Measurements from ENCODE around the gene MKRN1.

DNA sequence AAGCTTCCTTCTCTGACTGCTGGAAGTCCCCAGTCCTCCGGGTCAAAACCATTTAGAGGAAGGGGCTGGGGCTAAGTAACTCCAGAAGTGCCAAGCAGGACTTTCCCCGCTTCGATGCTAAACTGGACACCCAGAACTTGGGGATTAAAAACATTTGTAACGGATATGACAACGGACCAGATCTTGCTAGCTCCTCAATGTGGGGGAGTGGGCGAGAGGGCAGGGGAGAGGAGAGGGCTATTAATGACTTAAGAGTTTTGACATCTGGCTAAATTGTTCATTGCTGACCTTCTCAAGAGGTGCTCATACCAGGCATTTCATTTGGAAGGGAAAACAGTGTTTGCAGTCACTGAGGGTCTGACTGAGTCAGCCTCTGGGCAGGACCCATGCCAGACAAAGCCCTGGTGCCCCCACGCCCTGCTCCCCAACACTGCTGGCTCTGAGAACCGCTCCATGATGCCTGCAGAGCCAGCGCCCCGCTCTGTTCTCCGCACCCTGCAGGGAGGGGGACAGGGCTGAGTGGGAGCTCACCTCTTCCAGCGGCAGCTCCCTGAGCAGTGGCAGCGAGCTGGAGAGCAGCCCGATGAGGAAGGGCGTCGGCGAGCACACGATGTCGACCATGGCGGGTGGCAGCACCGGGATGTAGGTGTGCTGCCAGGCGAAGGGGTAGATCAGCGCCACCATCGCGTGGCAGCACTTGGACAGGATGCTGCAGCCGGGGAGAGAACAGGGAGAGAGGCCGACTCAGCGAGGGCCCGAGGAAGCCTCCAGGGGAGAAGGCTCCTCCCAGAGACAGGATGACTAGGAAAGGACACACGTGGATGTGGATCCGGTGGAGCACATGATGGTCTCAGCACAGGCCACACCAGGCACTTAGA lies 47.7 kb upstream of the MKRN1 start:
- TF ChIP-seq, protein P1, sequence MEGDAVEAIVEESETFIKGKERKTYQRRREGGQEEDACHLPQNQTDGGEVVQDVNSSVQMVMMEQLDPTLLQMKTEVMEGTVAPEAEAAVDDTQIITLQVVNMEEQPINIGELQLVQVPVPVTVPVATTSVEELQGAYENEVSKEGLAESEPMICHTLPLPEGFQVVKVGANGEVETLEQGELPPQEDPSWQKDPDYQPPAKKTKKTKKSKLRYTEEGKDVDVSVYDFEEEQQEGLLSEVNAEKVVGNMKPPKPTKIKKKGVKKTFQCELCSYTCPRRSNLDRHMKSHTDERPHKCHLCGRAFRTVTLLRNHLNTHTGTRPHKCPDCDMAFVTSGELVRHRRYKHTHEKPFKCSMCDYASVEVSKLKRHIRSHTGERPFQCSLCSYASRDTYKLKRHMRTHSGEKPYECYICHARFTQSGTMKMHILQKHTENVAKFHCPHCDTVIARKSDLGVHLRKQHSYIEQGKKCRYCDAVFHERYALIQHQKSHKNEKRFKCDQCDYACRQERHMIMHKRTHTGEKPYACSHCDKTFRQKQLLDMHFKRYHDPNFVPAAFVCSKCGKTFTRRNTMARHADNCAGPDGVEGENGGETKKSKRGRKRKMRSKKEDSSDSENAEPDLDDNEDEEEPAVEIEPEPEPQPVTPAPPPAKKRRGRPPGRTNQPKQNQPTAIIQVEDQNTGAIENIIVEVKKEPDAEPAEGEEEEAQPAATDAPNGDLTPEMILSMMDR (IDR thresholded peaks at IDR 0.05; ENCODE audit: insufficient read depth, low read depth, low read length), result no peak
- TF ChIP-seq EZH2 (IDR thresholded peaks at IDR 0.05; ENCODE audit: insufficient read depth, low read length), result no peak

All from astrocyte (in vitro differentiated cells and primary cell).